ENCODE results near the gene LRRN2. TPM values are rescaled to one million over a fixed set of nuclear protein-coding genes. Genes with fewer than 3 reads are reported as not detected.

The LRRN2 gene
- total and polyA plus RNA-seq, 2 of the 8 experiments (the other 6 are each of a cell fraction or from before 2014, with no cell fraction given) = 1.8 to 2.3 TPM

DNA sequence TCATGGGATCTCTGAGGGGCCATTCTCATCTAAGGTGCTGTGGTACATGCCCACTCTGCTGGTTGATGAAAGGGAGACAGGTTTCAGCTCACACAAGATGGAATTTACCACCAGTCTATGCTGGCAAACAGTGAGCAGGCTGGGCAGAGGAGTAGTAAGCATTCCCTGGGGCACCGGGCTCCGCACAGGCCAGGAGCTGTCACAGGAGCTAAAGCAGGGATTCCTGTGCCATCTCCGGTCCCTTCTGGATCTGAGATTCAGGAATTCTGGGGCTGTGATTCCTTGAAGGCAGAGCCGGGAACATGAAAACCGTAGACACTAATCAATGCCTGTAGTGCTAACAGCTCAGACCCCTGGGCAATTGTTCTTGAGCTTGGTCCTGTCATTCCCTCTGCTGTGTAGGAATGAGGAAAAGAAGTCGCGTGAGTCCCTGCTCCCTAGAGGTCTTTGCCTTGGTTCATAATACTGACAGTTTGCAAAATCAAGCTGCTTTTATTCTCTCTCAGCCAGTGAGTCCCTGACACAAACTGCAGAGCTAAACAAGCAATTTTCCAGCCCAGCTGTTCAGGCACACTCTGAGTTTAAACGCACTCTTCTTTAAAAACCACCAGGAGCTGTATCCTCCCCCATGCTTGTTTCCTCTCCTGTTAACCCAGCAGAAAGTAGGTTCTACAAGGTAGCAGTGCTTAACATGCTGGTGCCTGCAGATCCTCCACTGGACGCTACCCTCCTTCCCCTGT lies 116.8 kb downstream of the LRRN2 start:
- Histone ChIP-seq H3K56ac (replicated peaks; ENCODE audit: insufficient read length, low read depth, low read length) (no peak overlapping the region), H3K4me2 (ENCODE audit: insufficient read depth in 1 of 2, low read depth in 2 of 2, low read length in 2 of 2) (no peak overlapping the region), H2BK12ac (ENCODE audit: low read depth, low read length) (no peak overlapping the region), H4K8ac (ENCODE audit: extremely low read depth, insufficient read depth, low read length) (no peak overlapping the region), H3K14ac (ENCODE audit: insufficient read length) (no peak overlapping the region), H3K27ac (ENCODE audit: low read depth, low read length) (no peak overlapping the region), H3K79me1 (ENCODE audit: low read depth, low read length) (no peaks in the 10 kb centered on the region), H3K4me3 (ENCODE audit: extremely low read depth in 1 of 4, insufficient read depth in 2 of 4, low read depth in 3 of 4, low read length in 4 of 4) (no peak overlapping the region), H3K36me3 (ENCODE audit: control insufficient read depth in 2 of 4, insufficient read depth in 4 of 4, low read length in 3 of 4) (no peaks in the 10 kb centered on the region; a peak in 1 of 8 replicates), H3K9ac (replicated peaks in 1 of 4; ENCODE audit: extremely low read depth in 1 of 4, low read depth in 3 of 4, low read length in 3 of 4) (no peak overlapping the region), H2AFZ (ENCODE audit: low read length) (no peak overlapping the region), H3K9me3 (ENCODE audit: insufficient read depth in 2 of 2, low read depth in 1 of 2, low read length in 1 of 2) (no peaks in the 10 kb centered on the region), H4K91ac (replicated peaks; ENCODE audit: insufficient read length, low read length) (no peak overlapping the region), H4K5ac (ENCODE audit: insufficient read length, low read depth, low read length) (no peak overlapping the region), H3K4me1 (replicated peaks in 1 of 4; ENCODE audit: control insufficient read depth in 3 of 4, insufficient read depth in 4 of 4, low read length in 3 of 4) (peaks cover 9 to 39% (median 24%) of the 10 kb centered on the region in 4 experiments), H3K27me3 (replicated peaks in 1 of 4; ENCODE audit: control insufficient read depth in 3 of 4, extremely low read depth in 1 of 4, insufficient read depth in 3 of 4, low read length in 3 of 4) (no peaks in the 10 kb centered on the region; a peak in 1 of 7 replicates), H3K4ac (replicated peaks; ENCODE audit: insufficient read length, low read depth, low read length) (no peak overlapping the region), H2AK5ac (ENCODE audit: low read depth, low read length) (no peak overlapping the region), H4K20me1 (replicated peaks in 1 of 2; ENCODE audit: control insufficient read depth in 1 of 2, insufficient read depth in 2 of 2, low read length in 2 of 2) (peaks cover 0 to 2% of the 10 kb centered on the region in 2 experiments), H2BK120ac (replicated peaks; ENCODE audit: low read depth, low read length) (no peak overlapping the region), H2BK20ac (ENCODE audit: low read length) (no peak overlapping the region), H2BK5ac (ENCODE audit: low read depth, low read length) (no peak overlapping the region), H3K18ac (ENCODE audit: extremely low read depth, low read length) (0 out of 2 replicates have a peak overlapping the region, but pooled peaks have one; percentile 20), H3K23ac (ENCODE audit: insufficient read length) (no peak overlapping the region), H3K79me2 (ENCODE audit: control insufficient read depth in 1 of 2, insufficient read depth in 2 of 2, low read length in 2 of 2) (no peaks in the 10 kb centered on the region), H3K23me2 (ENCODE audit: low read depth, low read length) (no peaks in the 10 kb centered on the region), H2BK15ac (ENCODE audit: low read length) (no peak overlapping the region)
- FAIRE-seq = no peak
- DNase-seq (ENCODE audit: low read depth in 1 of 2, low spot score in 2 of 2) = no peak
- 86% methylated on average over 9 of the region's 9 CpGs; no CpG with 5 or more reads in 1 of the 2 experiments for WGBS, 2 experiments (ENCODE audit: extremely low coverage in 1 of 2, insufficient coverage in 1 of 2, insufficient read length in 1 of 2, insufficient replicate concordance in 2 of 2, low coverage in 1 of 2, low lambda C conversion rate in 2 of 2, missing lambda C conversion rate in 1 of 2)
- CTCF ChIA-PET (ENCODE audit: partially characterized antibody) = interaction anchor here (0.6 to 28.0 kb wide), 18 partner anchors 9 to 557 kb away, joined by 3 to 397 read pairs (median 4); partner anchors contain the start of gene LRRN2
- TF ChIP-seq CEBPB (IDR thresholded peaks at IDR 0.05; ENCODE audit: low read depth, low read length) = no peak
- TF ChIP-seq SP1 (IDR thresholded peaks at IDR 0.05; ENCODE audit: low read depth, low read length) = no peak
- TF ChIP-seq NRF1 (IDR thresholded peaks at IDR 0.05; ENCODE audit: low read depth, low read length) = no peak
- TF ChIP-seq PHF8 (conservative IDR thresholded peaks at IDR 0.05; ENCODE audit: low read depth, low read length) = no peak
- POLR2A ChIA-PET (ENCODE audit: partially characterized antibody) = interaction anchor here (0.5 to 1.1 kb wide), 3 partner anchors 11 to 784 kb away, joined by 3 to 4 read pairs (median 3); no protein-coding TSS in a partner anchor
